Ecto neural progenitor cell (in vitro differentiated cells): ENCODE data around the gene IGF2BP2.

ENCODE experiments used
- DNase-seq: peaks from one replicate; pipeline ENCODE4 v3.0.0-alpha.2; 2018; ENCODE audit warnings: low spot score

The IGF2BP2 gene

DNA sequence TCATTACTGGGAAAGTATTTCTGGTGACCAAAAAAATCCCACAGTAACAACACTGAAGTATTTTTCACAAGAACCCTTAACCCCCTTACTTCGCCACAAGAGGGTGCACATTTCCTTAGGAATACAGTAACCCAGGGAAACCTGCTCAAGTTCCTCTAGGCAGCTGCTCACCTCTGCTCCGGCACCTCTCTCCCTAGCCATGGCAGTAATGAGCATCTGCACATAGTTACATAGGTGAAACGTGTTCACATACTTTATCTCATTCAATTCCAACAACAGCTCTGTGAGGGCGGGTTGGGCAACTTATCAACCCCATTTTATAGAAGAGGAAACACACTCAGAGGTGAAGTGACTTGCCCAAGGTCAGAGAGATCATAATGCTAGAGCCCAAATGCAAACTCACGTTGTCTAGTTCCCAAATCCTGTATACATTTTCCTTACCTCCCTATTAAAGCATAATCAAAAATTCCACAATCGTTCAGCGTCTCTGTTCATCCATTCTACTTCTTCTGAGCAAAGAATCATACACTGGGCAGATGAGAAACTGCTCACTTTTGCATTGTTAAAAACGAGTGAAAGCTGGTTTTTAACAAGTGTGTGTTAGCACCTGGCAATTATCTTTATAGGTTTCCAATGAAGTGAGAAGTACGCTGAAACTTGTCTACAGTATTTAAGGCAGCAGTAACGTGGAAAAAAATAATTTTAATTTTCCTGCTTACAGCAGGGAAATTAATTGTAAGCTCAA is 90.7 kb downstream of the IGF2BP2 start:
- DNase-seq: peak; percentile 54

GRCh38 chr3:185732782-185733181 is 92.1 kb downstream of the IGF2BP2 start:
- no peak for DNase-seq

DNA sequence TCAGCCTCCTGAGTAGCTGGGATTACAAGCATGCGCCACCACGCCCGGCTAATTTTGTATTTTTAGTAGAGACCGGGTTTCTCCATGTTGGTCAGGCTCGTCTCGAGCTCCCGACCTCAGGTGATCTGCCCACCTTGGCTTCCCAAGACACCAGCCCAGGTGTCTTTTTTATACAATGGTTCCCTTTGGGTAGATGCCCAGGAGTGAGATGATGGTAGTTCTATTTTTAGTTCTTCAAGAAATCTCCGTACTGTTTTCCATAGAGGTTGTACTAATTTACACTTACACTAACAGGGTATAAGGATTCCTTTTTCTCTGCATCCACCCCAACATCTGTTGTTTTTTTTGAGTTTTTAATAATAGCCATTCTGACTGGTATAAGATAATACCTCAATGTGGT is 94.3 kb downstream of the IGF2BP2 start:
- no peak for DNase-seq

GRCh38 chr3:185729337-185730055 is 95.3 kb downstream of the IGF2BP2 start:
- DNase-seq: no peak

GRCh38 chr3:185728630-185729336 is 96.1 kb downstream of the IGF2BP2 start:
- DNase-seq: no peak

DNA sequence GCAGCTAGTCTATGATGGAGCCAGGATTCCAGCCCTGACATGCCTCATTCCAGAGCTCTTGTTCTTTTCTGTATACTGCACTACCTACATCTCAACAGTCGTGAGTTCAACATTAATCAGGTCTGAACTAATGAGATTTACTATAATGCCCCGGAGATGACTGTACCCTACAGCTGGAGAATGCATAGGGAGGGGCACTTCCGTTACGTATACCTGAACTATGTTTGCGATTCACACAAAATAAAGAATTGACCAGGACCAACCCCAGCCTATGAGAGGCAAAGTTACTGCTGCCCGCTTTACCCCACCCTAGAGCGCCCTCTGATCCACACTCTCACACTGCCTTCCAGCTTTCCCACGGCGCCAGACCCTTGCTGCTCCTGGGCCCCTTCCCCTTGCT is 97.0 kb downstream of the IGF2BP2 start:
- no peak for DNase-seq

- no peak for DNase-seq
Observed at GRCh38 chr3:185726254-185726967, 98.4 kb downstream of the IGF2BP2 start.

DNA sequence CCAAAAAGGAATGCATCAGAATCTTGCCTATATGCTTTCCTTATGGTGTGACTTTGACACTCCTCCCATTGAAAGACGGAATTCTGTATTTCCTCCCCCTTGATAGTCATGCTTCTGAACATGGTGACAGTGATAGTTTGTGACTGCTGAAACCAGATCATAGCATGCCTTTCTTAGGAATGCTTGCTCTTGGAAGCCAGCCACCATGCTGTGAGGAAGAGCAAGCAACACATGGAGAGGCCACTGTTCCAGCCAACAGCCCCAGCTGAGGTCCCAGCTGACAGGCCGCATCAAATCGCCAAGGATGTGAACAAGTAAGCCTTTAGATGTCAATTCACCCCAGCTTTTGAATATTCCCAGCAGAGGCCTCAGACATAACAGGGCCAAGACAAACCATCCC is 100.1 kb downstream of the IGF2BP2 start:
- DNase-seq: no peak

DNA sequence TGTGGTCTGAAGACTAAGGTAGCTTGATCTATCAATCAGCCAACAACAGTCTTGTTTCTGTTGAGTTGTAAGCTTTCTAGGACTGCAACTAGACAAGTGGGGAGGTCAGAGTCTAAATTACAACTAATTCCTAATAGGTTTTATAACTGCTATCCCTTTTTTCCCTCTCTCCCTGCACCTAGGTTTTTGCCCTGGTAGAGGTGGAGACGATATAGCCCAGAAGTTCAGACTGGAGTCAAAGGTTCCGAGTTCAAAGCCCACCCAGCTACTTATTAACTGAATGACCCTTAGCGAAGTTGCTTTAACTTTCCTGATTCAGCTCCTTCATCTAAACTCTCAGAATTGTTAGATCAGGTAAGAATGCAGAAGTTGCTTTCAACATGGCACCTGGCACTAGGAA is 100.6 kb downstream of the IGF2BP2 start:
- DNase-seq: no peak

DNA sequence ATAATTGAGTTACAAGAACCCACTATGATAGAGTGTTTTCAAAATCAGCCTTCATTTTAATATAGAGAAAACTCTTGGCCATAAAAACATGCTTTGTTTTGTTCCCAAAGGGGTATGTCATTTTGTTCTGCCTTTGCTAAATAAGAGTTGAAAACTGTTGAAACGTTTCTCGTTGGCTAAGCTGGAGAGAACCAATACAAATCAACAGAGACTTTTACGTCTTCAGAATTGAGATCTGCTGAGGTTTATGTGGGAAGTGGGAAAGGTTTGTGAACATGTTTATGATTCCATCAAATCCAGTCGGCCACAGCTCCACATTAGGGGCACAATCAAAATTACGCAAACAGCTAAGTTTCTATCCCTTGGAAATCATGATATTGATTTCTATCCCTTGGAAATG is 102.0 kb downstream of the IGF2BP2 start:
- DNase-seq: no peak

DNA sequence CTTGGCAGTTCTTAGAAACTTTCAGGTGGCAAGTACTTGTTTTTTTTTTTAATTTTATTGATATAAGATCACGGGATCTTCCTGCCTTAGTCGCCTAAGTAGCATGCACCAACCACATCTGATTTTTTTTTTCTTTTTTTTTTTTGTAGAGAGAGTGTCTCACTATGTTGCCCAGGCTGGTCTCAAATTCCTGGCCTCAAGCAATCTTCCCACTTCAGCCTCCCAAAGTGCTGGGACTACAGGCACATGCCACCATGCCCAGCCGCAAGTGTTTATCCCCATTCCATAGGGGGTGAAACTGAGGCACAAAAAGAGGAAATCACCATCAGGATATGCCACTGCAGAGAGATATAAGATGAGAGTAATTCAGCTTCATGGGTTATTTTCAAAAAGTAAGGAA is 102.9 kb downstream of the IGF2BP2 start:
- no peak for DNase-seq

DNA sequence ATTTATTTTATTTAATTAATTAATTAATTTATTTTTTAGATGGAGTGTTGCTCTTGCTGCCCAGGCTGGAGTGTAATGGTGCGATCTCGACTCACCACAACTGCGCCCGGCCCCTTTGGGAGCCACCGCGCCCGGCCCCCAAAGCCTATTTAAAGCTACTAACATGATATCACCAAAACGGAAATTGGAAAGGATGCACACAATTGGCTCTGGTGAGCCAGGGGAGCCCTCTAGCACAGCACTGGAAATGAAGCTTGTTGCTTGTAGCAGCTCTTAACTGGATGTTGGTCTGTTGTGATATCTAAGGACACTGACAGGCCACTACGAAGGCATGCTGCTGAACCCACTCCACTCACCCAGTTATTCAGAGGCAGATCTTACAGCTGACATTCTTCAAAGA is 104.5 kb downstream of the IGF2BP2 start:
- DNase-seq: no peak

- DNase-seq: no peak
Observed at GRCh38 chr3:185718736-185719593, 105.9 kb downstream of the IGF2BP2 start.

GRCh38 chr3:185717627-185718402 is 107.0 kb downstream of the IGF2BP2 start:
- no peak for DNase-seq

DNA sequence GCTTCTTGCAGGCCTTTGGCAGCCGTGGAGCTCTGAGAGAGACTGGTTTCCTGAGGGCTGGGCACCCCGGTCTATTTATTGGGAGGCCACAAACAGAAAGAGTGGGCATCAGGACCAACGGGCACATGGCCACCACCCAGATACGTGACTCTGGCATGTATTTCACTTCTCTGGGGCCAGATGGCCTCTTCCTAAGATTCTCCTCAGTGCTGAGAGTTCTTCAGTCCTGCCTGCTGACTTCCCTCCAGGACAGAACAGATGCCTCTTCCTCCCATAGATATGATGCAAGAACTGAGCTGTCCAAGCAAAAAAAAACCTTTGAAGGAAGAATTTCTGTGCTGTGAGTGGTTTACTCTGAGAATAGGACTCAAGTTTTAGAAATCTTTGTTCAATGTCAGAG is 107.7 kb downstream of the IGF2BP2 start:
- DNase-seq: no peak

GRCh38 chr3:185716436-185717108 is 108.3 kb downstream of the IGF2BP2 start:
- DNase-seq: no peak

- DNase-seq: no peak
Observed at GRCh38 chr3:185715091-185715490, 109.8 kb downstream of the IGF2BP2 start.

DNA sequence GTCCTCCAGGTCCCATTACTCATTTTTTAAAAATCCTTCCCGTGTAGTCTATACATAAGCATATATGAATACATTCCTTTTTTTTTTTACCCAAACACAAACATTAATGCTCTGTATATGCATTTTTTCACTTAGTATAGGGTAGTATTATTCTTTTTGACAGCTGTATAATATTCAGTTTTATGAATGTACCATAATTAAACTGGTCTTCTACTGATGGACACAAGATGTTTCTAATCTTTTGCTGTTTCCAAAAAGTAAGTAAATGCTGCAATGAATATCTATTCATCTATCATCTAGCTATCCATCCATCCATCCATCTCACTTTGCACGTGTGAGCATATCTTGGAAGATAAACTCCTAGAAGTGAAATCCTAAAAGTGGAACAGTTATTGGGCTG is 110.8 kb downstream of the IGF2BP2 start:
- DNase-seq: no peak

- DNase-seq: no peak
Observed at GRCh38 chr3:185713015-185713414, 111.8 kb downstream of the IGF2BP2 start.

DNA sequence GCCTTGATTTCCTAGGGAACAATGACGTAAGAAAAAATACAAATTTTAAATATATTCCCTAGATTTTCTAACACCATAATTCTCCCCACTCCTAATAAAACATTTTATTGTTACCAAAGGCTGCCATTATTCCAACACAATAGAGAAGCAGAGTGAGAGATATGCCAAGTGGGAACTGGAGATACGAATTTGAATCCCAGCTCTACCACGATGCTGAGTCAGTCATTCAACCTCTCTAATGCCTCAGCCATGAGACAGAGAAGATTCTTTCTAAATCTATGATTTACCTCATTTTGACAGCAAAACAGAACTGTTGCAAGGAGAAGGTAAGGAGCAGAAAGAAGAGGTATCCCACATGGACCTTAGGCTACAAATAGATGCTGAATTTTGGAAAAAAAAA is 112.5 kb downstream of the IGF2BP2 start:
- no peak for DNase-seq
